K562 (cell line): ENCODE measurements around the gene SNX10. TPM values are rescaled to one million over a fixed set of nuclear protein-coding genes. Genes with fewer than 3 reads are reported as not detected.

ENCODE experiments used
- ATF7 ChIP-seq: fragments of 450-650 bp; IDR thresholded peaks from 2 replicates; pipeline ENCODE4 v1.7.1; 2014; ENCODE audit warnings: mild to moderate bottlenecking, moderate library complexity
- CC2D1A ChIP-seq: fragments of 450-650 bp; IDR thresholded peaks from 2 replicates; pipeline ENCODE4 v1.6.1; 2017; ENCODE audit warnings: mild to moderate bottlenecking
- CEBPZ ChIP-seq: fragments of 150-350 bp; IDR thresholded peaks from 2 replicates; pipeline ENCODE4 v1.6.1; 2014; ENCODE audit warnings: low read depth, mild to moderate bottlenecking, low read length, borderline replicate concordance
- COPS2 ChIP-seq: fragments of 450-650 bp; conservative IDR thresholded peaks from 2 replicates; pipeline ENCODE4 v1.6.1; 2016; ENCODE audit warnings: mild to moderate bottlenecking, moderate library complexity
- HMGN3 ChIP-seq: IDR thresholded peaks from 2 replicates; pipeline ENCODE4 v1.6.1; 2011; ENCODE audit warnings: borderline replicate concordance, low read depth, mild to moderate bottlenecking, mixed read lengths, low read length; ENCODE audit not compliant: insufficient read length; ENCODE audit errors: extremely low read depth
- KDM1A ChIP-seq, 2 experiments: fragments of 450-650 bp; IDR thresholded peaks; 2 replicates each; pipeline ENCODE4 v1.6.1; 2016; ENCODE audit warnings: mild to moderate bottlenecking in 2 of 2
- KDM2B ChIP-seq: fragments of 250-450 bp; sonication (Bioruptor Pico); IDR thresholded peaks from 2 replicates; pipeline ENCODE4 v1.8.0; 2021; ENCODE audit warnings: mild to moderate bottlenecking, moderate library complexity
- KLF10 ChIP-seq: fragments of 250-450 bp; sonication (Bioruptor Pico); IDR thresholded peaks from 2 replicates; pipeline ENCODE4 v1.6.1; 2021; ENCODE audit warnings: matching md5 sums
- KLF13 ChIP-seq: fragments of 450-650 bp; IDR thresholded peaks from 2 replicates; pipeline ENCODE4 v1.6.1; 2016; ENCODE audit warnings: missing genetic modification characterization, low read depth, mild to moderate bottlenecking, missing compliant biosample characterization, moderate library complexity, borderline replicate concordance
- NCOA4 ChIP-seq: fragments of 450-650 bp; IDR thresholded peaks from 2 replicates; pipeline ENCODE4 v1.6.1; 2018; ENCODE audit warnings: mild to moderate bottlenecking; ENCODE audit not compliant: partially characterized antibody
- POLR3G ChIP-seq: IDR thresholded peaks from 2 replicates; pipeline ENCODE4 v1.6.1; 2011; ENCODE audit not compliant: insufficient read length, insufficient replicate concordance; ENCODE audit errors: extremely low read depth
- RBM22 ChIP-seq: fragments of 200-400 bp; formaldehyde crosslinking; IDR thresholded peaks from 2 replicates; pipeline ENCODE4 v1.6.1; 2018; ENCODE audit warnings: low read length, low read depth; ENCODE audit not compliant: poor library complexity, severe bottlenecking
- SREBF1 ChIP-seq: fragments of 150-350 bp; IDR thresholded peaks from 2 replicates; pipeline ENCODE4 v1.6.1; 2014; ENCODE audit warnings: antibody characterized with exemption, low read depth, low read length, borderline replicate concordance
- STAG1 ChIP-seq: sonication (generic); formaldehyde crosslinking; IDR thresholded peaks from 2 replicates; pipeline ENCODE4 v1.5.0; 2020; ENCODE audit warnings: missing genetic modification reagents, borderline replicate concordance
- TRIM24 ChIP-seq, 2 experiments: fragments of 450-650 bp; IDR thresholded peaks; 2 replicates each; pipeline ENCODE4 v1.6.1; 2016
- ZBTB17 ChIP-seq: fragments of 450-650 bp; formaldehyde crosslinking; IDR thresholded peaks from 2 replicates; pipeline ENCODE4 v1.4.0; 2020; ENCODE audit warnings: mild to moderate bottlenecking
- ZC3H11A ChIP-seq: IDR thresholded peaks from 2 replicates; pipeline ENCODE4 v1.6.1; 2012; ENCODE audit warnings: low read depth, low read length, improper control_type of control experiment
- ZC3H4 ChIP-seq: sonication (generic); formaldehyde crosslinking; IDR thresholded peaks from 2 replicates; pipeline ENCODE4 v1.9.0; 2021; ENCODE audit warnings: missing genetic modification reagents, borderline replicate concordance
- ZNF12 ChIP-seq: sonication (generic); formaldehyde crosslinking; IDR thresholded peaks from 2 replicates; pipeline ENCODE4 v1.4.0; 2020; ENCODE audit warnings: mild to moderate bottlenecking, missing genetic modification reagents
- ZNF174 ChIP-seq: fragments of 250-450 bp; sonication (Bioruptor Pico); IDR thresholded peaks from 2 replicates; pipeline ENCODE4 v1.4.0; 2020; ENCODE audit warnings: mild to moderate bottlenecking
- ZNF232 ChIP-seq: sonication (generic); formaldehyde crosslinking; IDR thresholded peaks from 2 replicates; pipeline ENCODE4 v1.8.0; 2022; ENCODE audit warnings: mild to moderate bottlenecking, missing genetic modification reagents
- ZNF785 ChIP-seq: fragments of 250-450 bp; sonication (Bioruptor Pico); IDR thresholded peaks from 2 replicates; pipeline ENCODE4 v1.4.0; 2020; ENCODE audit warnings: mild to moderate bottlenecking
- polyA plus RNA-seq, 8 experiments: library from polyadenylated mRNA; depleted of rRNA in 4 of 8; stranded (reverse) in 5 of 8; unstranded in 3 of 8; fragments of >200 nt; fragmentation: Nextera tagmentation in 2 of 8; fragmentation: Illumina TruSeq in 1 of 8; extraction: Ambion mirVana in 2 of 8; extraction: Trizol in 1 of 8; gene quantifications; 2 replicates each; pipeline versions ENCODE4 v1.2.1 to v1.2.3, GENCODE V29; 2011 to 2014; ENCODE audit warnings: inconsistent platforms in 1 of 8, missing spikeins in 1 of 8
- total RNA-seq, 7 experiments: library from RNA; depleted of rRNA in 6 of 7; stranded (reverse); fragments of >200 nt in 6 of 7; fragmentation: Illumina TruSeq in 2 of 7; extraction: Trizol in 2 of 7; gene quantifications; 2 replicates each; pipeline versions ENCODE4 v1.2.1 to v1.2.3, GENCODE V29; 2011 to 2021; ENCODE audit warnings: low replicate concordance in 1 of 7
- TF ChIP-seq, protein P1 (sequence below): fragments of 250-450 bp; sonication (Bioruptor Pico); IDR thresholded peaks from 2 replicates; pipeline ENCODE4 v1.8.0; 2022; ENCODE audit warnings: moderate library complexity, mild to moderate bottlenecking, inconsistent platforms
- TF ChIP-seq, protein P2 (sequence below): fragments of 250-450 bp; sonication (Bioruptor Pico); IDR thresholded peaks from 2 replicates; pipeline ENCODE4 v1.4.0; 2020; ENCODE audit warnings: borderline replicate concordance

SNX10 gene
- total and polyA plus RNA-seq, 9 of the 15 experiments (the other 6 are each of a cell fraction or from before 2014, with no cell fraction given) = 6.9 to 16.5 (median 11.5) TPM

- TF ChIP-seq HMGN3 (peak; percentile 27), KDM1A (IDR thresholded peaks at IDR 0.05) (0 out of 4 replicates have a peak, but pooled peaks of 1 of the 2 experiments have one; percentile 29), ZNF174 (no peak), POLR3G (no peak), CEBPZ (no peak), ZNF12 (CRISPR knock-in tag) (no peak), ATF7 (no peak; the same call in 1 of the 2 replicates), ZBTB17 (CRISPR knock-in tag) (no peak), KLF10 (CRISPR knock-in tag) (no peak), RBM22 (no peak), TRIM24 (IDR thresholded peaks at IDR 0.05) (peak in 1 of 2 experiments; percentile 36; a peak in 1 of 4 replicates), KLF13 (tag) (no peak), ZC3H4 (CRISPR knock-in tag) (no peak), KDM2B (CRISPR knock-in tag) (no peak), ZC3H11A (no peak), ZNF232 (CRISPR knock-in tag) (no peak), COPS2 (no peak), NCOA4 (no peak), ZNF785 (CRISPR knock-in tag) (no peak), SREBF1 (no peak), STAG1 (CRISPR knock-in tag) (no peak), CC2D1A (no peak)
- TF ChIP-seq, protein P1, sequence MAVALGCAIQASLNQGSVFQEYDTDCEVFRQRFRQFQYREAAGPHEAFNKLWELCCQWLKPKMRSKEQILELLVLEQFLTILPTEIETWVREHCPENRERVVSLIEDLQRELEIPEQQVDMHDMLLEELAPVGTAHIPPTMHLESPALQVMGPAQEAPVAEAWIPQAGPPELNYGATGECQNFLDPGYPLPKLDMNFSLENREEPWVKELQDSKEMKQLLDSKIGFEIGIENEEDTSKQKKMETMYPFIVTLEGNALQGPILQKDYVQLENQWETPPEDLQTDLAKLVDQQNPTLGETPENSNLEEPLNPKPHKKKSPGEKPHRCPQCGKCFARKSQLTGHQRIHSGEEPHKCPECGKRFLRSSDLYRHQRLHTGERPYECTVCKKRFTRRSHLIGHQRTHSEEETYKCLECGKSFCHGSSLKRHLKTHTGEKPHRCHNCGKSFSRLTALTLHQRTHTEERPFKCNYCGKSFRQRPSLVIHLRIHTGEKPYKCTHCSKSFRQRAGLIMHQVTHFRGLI (CRISPR knock-in tag) = no peak
- TF ChIP-seq, protein P2, sequence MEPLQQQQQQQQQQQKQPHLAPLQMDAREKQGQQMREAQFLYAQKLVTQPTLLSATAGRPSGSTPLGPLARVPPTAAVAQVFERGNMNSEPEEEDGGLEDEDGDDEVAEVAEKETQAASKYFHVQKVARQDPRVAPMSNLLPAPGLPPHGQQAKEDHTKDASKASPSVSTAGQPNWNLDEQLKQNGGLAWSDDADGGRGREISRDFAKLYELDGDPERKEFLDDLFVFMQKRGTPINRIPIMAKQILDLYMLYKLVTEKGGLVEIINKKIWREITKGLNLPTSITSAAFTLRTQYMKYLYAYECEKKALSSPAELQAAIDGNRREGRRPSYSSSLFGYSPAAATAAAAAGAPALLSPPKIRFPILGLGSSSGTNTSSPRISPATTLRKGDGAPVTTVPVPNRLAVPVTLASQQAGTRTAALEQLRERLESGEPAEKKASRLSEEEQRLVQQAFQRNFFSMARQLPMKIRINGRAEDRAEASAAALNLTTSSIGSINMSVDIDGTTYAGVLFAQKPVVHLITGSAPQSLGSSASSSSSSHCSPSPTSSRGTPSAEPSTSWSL (CRISPR knock-in tag) = no peak
Measured at GRCh38 chr7:26398756-26399509, 107.3 kb downstream of the SNX10 start (continued).
